Progenitor cell of endocrine pancreas (in vitro differentiated cells): Measurements from ENCODE around the gene FTO. TPM values are rescaled to one million over a fixed set of nuclear protein-coding genes. Genes with fewer than 3 reads are reported as not detected.

Source experiments
- DNase-seq: peaks from one replicate; pipeline ENCODE4 v3.0.0; 2021; ENCODE audit warnings: low spot score; ENCODE audit not compliant: unreplicated experiment
- H3K27ac Mint-ChIP-seq: 2 replicates; pipeline ENCODE4 v1.8.0; 2021; ENCODE audit warnings: mild to moderate bottlenecking, moderate library complexity, mixed read lengths
- H3K27me3 Mint-ChIP-seq: 2 replicates; pipeline ENCODE4 v1.8.0; 2021; ENCODE audit warnings: mixed read lengths
- H3K36me3 Mint-ChIP-seq: 2 replicates; pipeline ENCODE4 v1.8.0; 2022; ENCODE audit warnings: mixed read lengths; ENCODE audit not compliant: insufficient read depth
- H3K4me1 Mint-ChIP-seq: 2 replicates; pipeline ENCODE4 v1.8.0; 2021; ENCODE audit warnings: low read depth, mixed read lengths
- H3K4me3 Mint-ChIP-seq: 2 replicates; pipeline ENCODE4 v1.8.0; 2021; ENCODE audit warnings: low read depth, mild to moderate bottlenecking, moderate library complexity, mixed read lengths
- H3K9me3 Mint-ChIP-seq: 2 replicates; pipeline ENCODE4 v1.8.0; 2021; ENCODE audit warnings: low read depth, mixed read lengths
- CTCF ChIP-seq: fragments of 200-600 bp; sonication (generic); IDR thresholded peaks from one replicate; pipeline ENCODE4 v1.5.0; 2021; ENCODE audit warnings: antibody characterized with exemption, mild to moderate bottlenecking; ENCODE audit not compliant: unreplicated experiment
- total RNA-seq: library from RNA; stranded (reverse); gene quantifications from 2 replicates; pipeline ENCODE4 v1.2.1, GENCODE V29; 2021

FTO gene
- total RNA-seq, 1 donor from 2014 or later, result 78.7 TPM

- TF ChIP-seq CTCF, result no peak
- H3K27me3 Mint-ChIP-seq, result no peaks in the 10 kb centered on the region
- no peak overlapping the region for H3K27ac Mint-ChIP-seq
- no peaks in the 10 kb centered on the region for H3K36me3 Mint-ChIP-seq
- no peak overlapping the region for H3K4me3 Mint-ChIP-seq
- DNase-seq, result no peak
- H3K4me1 Mint-ChIP-seq, result peaks cover 17% of the 10 kb centered on the region
- no peaks in the 10 kb centered on the region for H3K9me3 Mint-ChIP-seq
Measured at GRCh38 chr16:54071514-54071913, 367.6 kb downstream of the FTO start.

GRCh38 chr16:54072237-54072636 lies 368.3 kb downstream of the FTO start:
- H3K4me1 Mint-ChIP-seq, result peaks cover 15% of the 10 kb centered on the region
- no peak for DNase-seq
- no peak overlapping the region for H3K27ac Mint-ChIP-seq
- H3K27me3 Mint-ChIP-seq, result no peaks in the 10 kb centered on the region
- no peaks in the 10 kb centered on the region for H3K36me3 Mint-ChIP-seq
- TF ChIP-seq CTCF, result no peak
- no peak overlapping the region for H3K4me3 Mint-ChIP-seq
- H3K9me3 Mint-ChIP-seq, result no peaks in the 10 kb centered on the region

GRCh38 chr16:54073356-54073755 lies 369.4 kb downstream of the FTO start:
- no peak for DNase-seq
- peaks cover 10% of the 10 kb centered on the region for H3K4me1 Mint-ChIP-seq
- H3K36me3 Mint-ChIP-seq, result no peaks in the 10 kb centered on the region
- H3K27me3 Mint-ChIP-seq, result no peaks in the 10 kb centered on the region
- TF ChIP-seq CTCF, result no peak
- no peaks in the 10 kb centered on the region for H3K9me3 Mint-ChIP-seq
- H3K4me3 Mint-ChIP-seq, result no peak overlapping the region
- no peak overlapping the region for H3K27ac Mint-ChIP-seq

DNA sequence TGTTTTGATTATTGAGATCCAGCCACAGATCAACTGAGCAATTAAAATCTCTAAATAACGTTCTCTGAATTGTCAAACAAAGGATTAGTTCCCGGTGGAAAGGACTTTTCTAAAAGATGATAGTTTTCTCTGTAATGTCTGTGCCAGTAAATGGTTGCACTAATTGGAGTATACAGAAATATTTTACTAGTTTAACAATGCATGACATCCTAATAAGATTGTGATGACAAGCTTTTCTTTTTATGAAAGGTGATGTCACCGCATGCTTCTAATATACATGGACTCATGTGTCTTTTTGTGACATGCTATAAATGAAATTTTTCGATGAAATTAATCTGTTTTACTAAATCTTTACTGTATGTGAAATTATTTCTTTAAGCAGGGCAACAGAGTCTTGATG lies 371.5 kb downstream of the FTO start:
- Mint-ChIP-seq H3K36me3 (no peaks in the 10 kb centered on the region), H3K4me1 (peaks cover 6% of the 10 kb centered on the region), H3K9me3 (no peaks in the 10 kb centered on the region), H3K4me3 (no peak overlapping the region), H3K27ac (no peak overlapping the region), H3K27me3 (no peaks in the 10 kb centered on the region)
- no peak for DNase-seq
- no peak for TF ChIP-seq CTCF

- H3K4me3 Mint-ChIP-seq, result no peak overlapping the region
- H3K27me3 Mint-ChIP-seq, result no peaks in the 10 kb centered on the region
- peaks cover 8% of the 10 kb centered on the region for H3K4me1 Mint-ChIP-seq
- no peaks in the 10 kb centered on the region for H3K9me3 Mint-ChIP-seq
- DNase-seq, result no peak
- no peak for TF ChIP-seq CTCF
- no peak overlapping the region for H3K27ac Mint-ChIP-seq
- no peaks in the 10 kb centered on the region for H3K36me3 Mint-ChIP-seq
Measured at GRCh38 chr16:54076006-54076504, 372.1 kb downstream of the FTO start.
